ENCODE measurements around the gene ABTB2. TPM values are rescaled to one million over a fixed set of nuclear protein-coding genes. Genes with fewer than 3 reads are reported as not detected.

ABTB2 gene
- total and polyA plus RNA-seq, 10 of the 15 experiments (the other 5 are each of a cell fraction or from before 2014, with no cell fraction given), result 0.13 to 2.1 (median 0.72) TPM

DNA sequence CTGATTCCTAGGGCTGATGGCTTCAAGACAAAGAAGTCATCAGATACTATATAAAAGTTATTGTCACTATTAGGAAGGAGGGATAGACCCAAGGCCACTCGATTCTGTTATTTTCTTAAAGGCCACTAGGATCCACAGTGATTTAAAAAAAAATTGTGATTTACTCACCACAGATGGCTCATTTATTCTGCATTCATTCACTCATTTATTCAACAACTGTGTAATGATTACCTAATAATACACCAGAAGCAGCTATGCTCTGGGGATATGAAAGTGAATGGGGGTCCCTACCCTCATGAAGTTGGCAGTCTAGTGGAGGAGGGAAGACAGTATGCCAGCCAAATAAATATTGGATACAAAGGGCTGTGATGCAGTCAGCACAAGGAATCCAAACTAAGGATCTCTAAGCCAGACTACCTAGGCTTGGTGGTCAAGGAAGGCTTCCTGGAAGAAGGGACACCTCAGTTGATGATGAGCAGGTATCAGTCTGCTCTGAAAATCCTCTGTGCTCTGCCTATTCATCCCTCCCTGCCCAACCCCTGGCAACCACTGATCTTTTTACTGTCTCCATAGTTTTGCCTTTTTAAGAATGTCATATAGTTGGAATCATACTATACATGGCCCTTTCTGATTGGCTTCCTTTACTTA lies 141.9 kb downstream of the ABTB2 start:
- 33% methylated on average over 1 of the region's 1 CpG for WGBS (ENCODE audit: insufficient coverage, insufficient replicate concordance, low lambda C conversion rate, missing lambda C conversion rate)
- DNase-seq (ENCODE audit: low read depth, low spot score) (no peak), ATAC-seq (no peak), FAIRE-seq (no peak)
- CTCF ChIA-PET, result interaction anchor here (0.6 to 1.0 kb wide), 2 partner anchors 10 to 458 kb away, joined by 3 read pairs; no protein-coding TSS in a partner anchor
- Histone ChIP-seq H3K4me2 (ENCODE audit: control insufficient read depth, insufficient read depth) (no peak overlapping the region), H3K9ac (ENCODE audit: control insufficient read depth, insufficient read depth, low read length) (no peak overlapping the region), H2AFZ (ENCODE audit: control insufficient read depth, low read depth, low read length) (no peak overlapping the region), H3K27me3 (replicated peaks in 1 of 2; ENCODE audit: control insufficient read depth in 2 of 2, insufficient read depth in 2 of 2, low read length in 1 of 2) (no peaks in the 10 kb centered on the region), H3K27ac (ENCODE audit: control insufficient read depth, insufficient read depth) (no peak overlapping the region), H3K79me2 (ENCODE audit: control insufficient read depth, insufficient read depth, low read length) (no peaks in the 10 kb centered on the region), H3K4me3 (no peak overlapping the region), H3K9me3 (replicated peaks; ENCODE audit: control insufficient read depth, insufficient read depth, low read length) (no peaks in the 10 kb centered on the region), H3K4me1 (ENCODE audit: control insufficient read depth, insufficient read depth, low read length) (no peaks in the 10 kb centered on the region; the same call in 1 of the 2 replicates), H4K20me1 (ENCODE audit: control insufficient read depth, insufficient read depth) (no peaks in the 10 kb centered on the region), H3K36me3 (ENCODE audit: control insufficient read depth in 2 of 2, insufficient read depth in 2 of 2, low read length in 1 of 2) (no peaks in the 10 kb centered on the region)
- intact Hi-C loops (cut with micrococcal nuclease; ENCODE audit: unreplicated experiment) (no loop called here), in situ Hi-C loops (cut with MboI) (no loop called here)
- RAD21 ChIA-PET (ENCODE audit: unreplicated experiment), result interaction anchor here (0.6 to 1.4 kb wide), 8 partner anchors 9 to 217 kb away, joined by 3 to 5 read pairs (median 3); partner anchors contain the start of gene ABTB2
- no peak for TF ChIP-seq CREB1 (IDR thresholded peaks at IDR 0.05; ENCODE audit: low read depth)
- TF ChIP-seq MEF2A (IDR thresholded peaks at IDR 0.05; ENCODE audit: insufficient read depth, low read depth, low read length), result no peak
- TF ChIP-seq YBX1 (IDR thresholded peaks at IDR 0.05), result no peak
- no peak for TF ChIP-seq IKZF1 (conservative IDR thresholded peaks at IDR 0.05)
- TF ChIP-seq, protein P1, sequence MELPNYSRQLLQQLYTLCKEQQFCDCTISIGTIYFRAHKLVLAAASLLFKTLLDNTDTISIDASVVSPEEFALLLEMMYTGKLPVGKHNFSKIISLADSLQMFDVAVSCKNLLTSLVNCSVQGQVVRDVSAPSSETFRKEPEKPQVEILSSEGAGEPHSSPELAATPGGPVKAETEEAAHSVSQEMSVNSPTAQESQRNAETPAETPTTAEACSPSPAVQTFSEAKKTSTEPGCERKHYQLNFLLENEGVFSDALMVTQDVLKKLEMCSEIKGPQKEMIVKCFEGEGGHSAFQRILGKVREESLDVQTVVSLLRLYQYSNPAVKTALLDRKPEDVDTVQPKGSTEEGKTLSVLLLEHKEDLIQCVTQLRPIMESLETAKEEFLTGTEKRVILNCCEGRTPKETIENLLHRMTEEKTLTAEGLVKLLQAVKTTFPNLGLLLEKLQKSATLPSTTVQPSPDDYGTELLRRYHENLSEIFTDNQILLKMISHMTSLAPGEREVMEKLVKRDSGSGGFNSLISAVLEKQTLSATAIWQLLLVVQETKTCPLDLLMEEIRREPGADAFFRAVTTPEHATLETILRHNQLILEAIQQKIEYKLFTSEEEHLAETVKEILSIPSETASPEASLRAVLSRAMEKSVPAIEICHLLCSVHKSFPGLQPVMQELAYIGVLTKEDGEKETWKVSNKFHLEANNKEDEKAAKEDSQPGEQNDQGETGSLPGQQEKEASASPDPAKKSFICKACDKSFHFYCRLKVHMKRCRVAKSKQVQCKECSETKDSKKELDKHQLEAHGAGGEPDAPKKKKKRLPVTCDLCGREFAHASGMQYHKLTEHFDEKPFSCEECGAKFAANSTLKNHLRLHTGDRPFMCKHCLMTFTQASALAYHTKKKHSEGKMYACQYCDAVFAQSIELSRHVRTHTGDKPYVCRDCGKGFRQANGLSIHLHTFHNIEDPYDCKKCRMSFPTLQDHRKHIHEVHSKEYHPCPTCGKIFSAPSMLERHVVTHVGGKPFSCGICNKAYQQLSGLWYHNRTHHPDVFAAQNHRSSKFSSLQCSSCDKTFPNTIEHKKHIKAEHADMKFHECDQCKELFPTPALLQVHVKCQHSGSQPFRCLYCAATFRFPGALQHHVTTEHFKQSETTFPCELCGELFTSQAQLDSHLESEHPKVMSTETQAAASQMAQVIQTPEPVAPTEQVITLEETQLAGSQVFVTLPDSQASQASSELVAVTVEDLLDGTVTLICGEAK (IDR thresholded peaks at IDR 0.05; ENCODE audit: borderline replicate concordance), result no peak
- no peak for TF ChIP-seq RAD21 (IDR thresholded peaks at IDR 0.05; ENCODE audit: insufficient read depth, low read depth, low read length)
- no peak for TF ChIP-seq KLF5 (IDR thresholded peaks at IDR 0.05; ENCODE audit: partially characterized antibody)
- TF ChIP-seq NFIC (IDR thresholded peaks at IDR 0.05; ENCODE audit: low read depth, low read length), result no peak
- no peak for TF ChIP-seq SMAD5 (IDR thresholded peaks at IDR 0.05; ENCODE audit: low read depth)
- TF ChIP-seq CREM (IDR thresholded peaks at IDR 0.05; ENCODE audit: low read depth), result no peak
- no peak for TF ChIP-seq MEF2B (IDR thresholded peaks at IDR 0.05; ENCODE audit: partially characterized antibody, poor library complexity, severe bottlenecking)
- TF ChIP-seq, protein P2, sequence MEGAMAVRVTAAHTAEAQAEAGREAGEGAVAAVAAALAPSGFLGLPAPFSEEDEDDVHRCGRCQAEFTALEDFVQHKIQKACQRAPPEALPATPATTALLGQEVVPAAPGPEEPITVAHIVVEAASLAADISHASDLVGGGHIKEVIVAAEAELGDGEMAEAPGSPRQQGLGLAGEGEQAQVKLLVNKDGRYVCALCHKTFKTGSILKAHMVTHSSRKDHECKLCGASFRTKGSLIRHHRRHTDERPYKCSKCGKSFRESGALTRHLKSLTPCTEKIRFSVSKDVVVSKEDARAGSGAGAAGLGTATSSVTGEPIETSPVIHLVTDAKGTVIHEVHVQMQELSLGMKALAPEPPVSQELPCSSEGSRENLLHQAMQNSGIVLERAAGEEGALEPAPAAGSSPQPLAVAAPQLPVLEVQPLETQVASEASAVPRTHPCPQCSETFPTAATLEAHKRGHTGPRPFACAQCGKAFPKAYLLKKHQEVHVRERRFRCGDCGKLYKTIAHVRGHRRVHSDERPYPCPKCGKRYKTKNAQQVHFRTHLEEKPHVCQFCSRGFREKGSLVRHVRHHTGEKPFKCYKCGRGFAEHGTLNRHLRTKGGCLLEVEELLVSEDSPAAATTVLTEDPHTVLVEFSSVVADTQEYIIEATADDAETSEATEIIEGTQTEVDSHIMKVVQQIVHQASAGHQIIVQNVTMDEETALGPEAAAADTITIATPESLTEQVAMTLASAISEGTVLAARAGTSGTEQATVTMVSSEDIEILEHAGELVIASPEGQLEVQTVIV (IDR thresholded peaks at IDR 0.05; ENCODE audit: borderline replicate concordance, partially characterized antibody), result no peak
- TF ChIP-seq SUZ12 (IDR thresholded peaks at IDR 0.05; ENCODE audit: unreplicated experiment), result no peak
- SMC1A ChIA-PET (ENCODE audit: uncharacterized antibody, unreplicated experiment), result interaction anchor here (1.0 to 1.7 kb wide), 6 partner anchors 9 to 139 kb away, joined by 3 to 6 read pairs (median 4); no protein-coding TSS in a partner anchor
- no TSS peak for BruUV-seq (replicated peaks)
- POLR2A ChIA-PET, result interaction anchor here (1.5 kb wide), 1 partner anchor 10 kb away, joined by 3 read pairs; no protein-coding TSS in a partner anchor
